Effector memory CD8-positive, alpha-beta T cell (primary cell): ENCODE measurements around the gene ZNF416.

Experiments
- ATAC-seq: fragments of 150-1000 bp; cut with Tn5 transposase; replicated peaks from 2 replicates; pipeline ENCODE4 v1.10.0; 2021; ENCODE audit warnings: mild to moderate bottlenecking, moderate library complexity
- DNase-seq, 3 experiments: peaks; one replicate each; pipeline ENCODE4 v3.0.0; 2021
- H3K27ac Mint-ChIP-seq, 2 donors: one replicate each; pipeline ENCODE4 v1.8.0; 2022; ENCODE audit warnings: mild to moderate bottlenecking in 2 of 2, mixed read lengths in 2 of 2, moderate library complexity in 2 of 2
- H3K27me3 Mint-ChIP-seq, 2 donors: one replicate each; pipeline ENCODE4 v1.8.0; 2022; ENCODE audit warnings: mixed read lengths in 2 of 2
- H3K36me3 Mint-ChIP-seq: one replicate; pipeline ENCODE4 v1.8.0; 2022; ENCODE audit warnings: mild to moderate bottlenecking, moderate library complexity, mixed read lengths; ENCODE audit not compliant: insufficient read depth
- H3K4me1 Mint-ChIP-seq, 2 donors: one replicate each; pipeline ENCODE4 v1.8.0; 2022; ENCODE audit warnings: low read depth in 2 of 2, mixed read lengths in 2 of 2
- H3K4me3 Mint-ChIP-seq, 2 donors: one replicate each; pipeline ENCODE4 v1.8.0; 2022; ENCODE audit warnings: mild to moderate bottlenecking in 2 of 2, mixed read lengths in 2 of 2, moderate library complexity in 2 of 2
- H3K9me3 Mint-ChIP-seq, 2 donors: one replicate each; pipeline ENCODE4 v1.8.0; 2022; ENCODE audit warnings: mixed read lengths in 2 of 2
- total RNA-seq, 9 experiments: gene quantifications; one replicate each; lab custom pipeline; 2026; lab: John Stamatoyannopoulos, UW

The ZNF416 gene
- 4.0 to 22.0 (median 10.5) reads per million in 9 experiments for total RNA-seq

- peak within 1 kb of the TSS; percentile 77 to 81 for H3K4me3 Mint-ChIP-seq
- H3K27me3 Mint-ChIP-seq = no peaks in the 10 kb centered on the region
- peaks cover 24% of the 10 kb centered on the region for H3K36me3 Mint-ChIP-seq
- H3K27ac Mint-ChIP-seq = peak within 1 kb of the TSS; percentile 57 to 91
- H3K4me1 Mint-ChIP-seq = peaks cover 20 to 25% of the 10 kb centered on the region in 2 donors
- ATAC-seq (peak; percentile 97), DNase-seq (peak; percentile 94 to 95 (median 95))
- peaks cover 30 to 36% of the 10 kb centered on the region in 2 donors for H3K9me3 Mint-ChIP-seq
These were observed at the start of gene ZNF416 for GRCh38 chr19:57578487-57579205. TSS of gene ZNF416 (minus strand) at chr19:57578911. CDS start at chr19:57578704, 207 bp downstream.

DNA sequence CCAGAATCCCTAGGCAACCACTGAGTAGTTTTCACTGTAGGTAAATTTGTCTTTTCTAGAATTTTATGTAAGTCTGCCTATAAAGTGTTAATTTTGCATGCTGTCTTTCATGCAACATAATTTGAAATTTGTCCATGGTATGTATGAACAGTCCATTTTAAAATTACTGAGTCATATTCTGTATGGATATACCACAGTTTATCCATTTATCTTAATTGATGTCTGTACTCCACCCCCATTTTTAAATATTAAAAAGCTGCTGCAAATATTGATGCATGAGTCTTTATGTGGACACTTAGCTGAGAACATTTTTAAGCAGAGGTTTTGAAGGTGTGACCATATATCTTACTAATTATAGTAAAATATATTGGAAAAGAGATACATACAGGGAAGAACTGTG is 44.4 kb upstream of the ZNF416 start:
- Mint-ChIP-seq H3K4me1 (no peaks in the 10 kb centered on the region), H3K27ac (no peak overlapping the region), H3K4me3 (no peak overlapping the region), H3K36me3 (peaks cover 29% of the 10 kb centered on the region), H3K9me3 (peaks cover 12 to 24% of the 10 kb centered on the region in 2 donors), H3K27me3 (no peaks in the 10 kb centered on the region)
- no peak for DNase-seq
- no peak for ATAC-seq

DNA sequence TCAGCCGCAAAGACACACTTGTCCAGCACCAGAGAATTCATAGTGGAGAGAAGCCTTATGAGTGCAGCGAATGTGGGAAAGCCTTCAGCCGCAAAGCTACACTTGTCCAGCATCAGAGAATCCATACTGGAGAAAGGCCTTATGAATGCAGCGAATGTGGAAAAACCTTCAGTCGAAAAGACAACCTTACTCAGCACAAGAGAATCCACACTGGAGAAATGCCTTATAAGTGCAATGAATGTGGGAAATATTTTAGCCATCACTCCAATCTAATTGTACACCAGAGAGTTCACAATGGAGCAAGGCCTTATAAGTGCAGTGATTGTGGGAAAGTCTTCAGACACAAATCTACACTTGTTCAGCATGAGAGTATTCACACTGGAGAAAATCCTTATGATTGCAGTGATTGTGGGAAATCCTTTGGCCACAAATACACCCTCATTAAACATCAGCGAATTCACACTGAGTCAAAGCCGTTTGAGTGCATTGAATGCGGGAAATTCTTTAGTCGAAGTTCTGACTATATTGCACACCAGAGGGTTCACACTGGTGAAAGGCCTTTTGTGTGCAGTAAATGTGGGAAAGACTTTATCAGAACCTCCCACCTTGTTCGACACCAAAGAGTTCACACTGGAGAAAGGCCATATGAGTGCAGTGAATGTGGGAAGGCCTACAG is 42.1 kb upstream of the ZNF416 start:
- Mint-ChIP-seq H3K27me3 (no peaks in the 10 kb centered on the region), H3K4me1 (peaks cover 6 to 15% of the 10 kb centered on the region in 2 donors), H3K9me3 (peaks cover 24 to 40% of the 10 kb centered on the region in 2 donors), H3K27ac (no peak overlapping the region), H3K36me3 (peaks cover 39% of the 10 kb centered on the region), H3K4me3 (no peak overlapping the region)
- ATAC-seq = no peak
- no peak for DNase-seq

- no peaks in the 10 kb centered on the region for H3K27me3 Mint-ChIP-seq
- H3K4me3 Mint-ChIP-seq = peak overlapping the region; percentile 89 to 93
- DNase-seq (no peak), ATAC-seq (no peak)
- peaks cover 43% of the 10 kb centered on the region for H3K36me3 Mint-ChIP-seq
- peaks cover 21 to 31% of the 10 kb centered on the region in 2 donors for H3K4me1 Mint-ChIP-seq
- H3K9me3 Mint-ChIP-seq = peaks cover 35 to 62% of the 10 kb centered on the region in 2 donors
- H3K27ac Mint-ChIP-seq = peak overlapping the region; percentile 53 to 89
These were observed 36.6 kb upstream of the ZNF416 start for GRCh38 chr19:57615346-57615745.

GRCh38 chr19:57613941-57614743 is 35.4 kb upstream of the ZNF416 start, which contains the start of gene ZNF134:
TSS of gene ZNF134 (plus strand) at chr19:57614242. CDS start at chr19:57619469, 5,227 bp downstream.
- DNase-seq (peak; percentile 82 to 83 (median 83)), ATAC-seq (peak; percentile 100)
- H3K4me1 Mint-ChIP-seq = peaks cover 21 to 31% of the 10 kb centered on the region in 2 donors
- peaks cover 31% of the 10 kb centered on the region for H3K36me3 Mint-ChIP-seq
- peaks cover 30 to 50% of the 10 kb centered on the region in 2 donors for H3K9me3 Mint-ChIP-seq
- H3K27ac Mint-ChIP-seq = peak within 1 kb of the TSS; percentile 53 to 89
- H3K4me3 Mint-ChIP-seq = peak within 1 kb of the TSS; percentile 89 to 93
- H3K27me3 Mint-ChIP-seq = no peaks in the 10 kb centered on the region

DNA sequence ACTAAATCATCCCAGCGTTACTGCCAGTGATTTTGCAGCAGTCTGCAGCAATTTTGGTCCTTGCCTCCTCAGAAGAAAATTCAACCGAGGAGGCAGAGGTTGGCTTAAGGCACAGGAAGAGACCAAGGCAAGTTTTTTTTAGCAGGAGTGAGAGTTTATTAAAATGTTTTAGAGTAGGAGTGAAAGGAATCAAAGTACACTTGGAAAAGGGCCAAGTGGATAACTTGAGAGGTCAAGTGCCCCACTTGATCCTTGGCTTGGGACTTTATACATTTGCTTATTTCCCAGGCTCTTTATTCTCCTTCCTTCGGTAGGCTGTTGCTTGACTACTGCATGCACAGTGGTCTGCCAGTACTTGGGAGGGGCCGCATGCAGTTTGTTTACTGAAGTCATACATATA is 32.4 kb upstream of the ZNF416 start:
- Mint-ChIP-seq H3K27me3 (no peaks in the 10 kb centered on the region), H3K27ac (no peak overlapping the region), H3K36me3 (peaks cover 19% of the 10 kb centered on the region), H3K9me3 (peaks cover 12 to 26% of the 10 kb centered on the region in 2 donors), H3K4me1 (peaks cover 15 to 18% of the 10 kb centered on the region in 2 donors), H3K4me3 (no peak overlapping the region)
- DNase-seq (no peak), ATAC-seq (no peak)

DNA sequence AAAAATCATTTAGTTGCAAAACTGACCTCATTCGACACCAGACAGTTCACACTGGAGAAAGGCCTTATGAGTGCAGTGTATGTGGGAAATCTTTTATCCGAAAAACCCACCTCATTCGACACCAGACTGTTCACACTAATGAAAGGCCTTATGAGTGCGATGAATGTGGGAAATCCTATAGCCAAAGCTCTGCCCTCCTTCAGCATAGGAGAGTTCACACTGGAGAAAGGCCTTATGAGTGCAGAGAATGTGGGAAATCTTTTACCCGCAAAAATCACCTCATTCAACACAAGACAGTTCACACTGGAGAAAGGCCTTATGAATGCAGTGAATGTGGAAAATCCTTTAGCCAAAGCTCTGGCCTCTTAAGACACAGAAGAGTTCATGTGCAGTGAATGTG is 28.2 kb upstream of the ZNF416 start:
- H3K9me3 Mint-ChIP-seq = peaks cover 20 to 33% of the 10 kb centered on the region in 2 donors
- no peaks in the 10 kb centered on the region for H3K27me3 Mint-ChIP-seq
- H3K27ac Mint-ChIP-seq = no peak overlapping the region
- no peaks in the 10 kb centered on the region for H3K4me1 Mint-ChIP-seq
- no peak for DNase-seq
- H3K4me3 Mint-ChIP-seq = no peak overlapping the region
- no peak for ATAC-seq
- H3K36me3 Mint-ChIP-seq = no peaks in the 10 kb centered on the region

GRCh38 chr19:57599761-57600383 is 21.2 kb upstream of the ZNF416 start, which contains the start of gene ZNF530:
TSS of gene ZNF530 (plus strand) at chr19:57599885. CDS start at chr19:57604346, 4,461 bp downstream.
- ATAC-seq (peak; percentile 99), DNase-seq (peak; percentile 71 to 78 (median 76))
- no peaks in the 10 kb centered on the region for H3K27me3 Mint-ChIP-seq
- peaks cover 23 to 42% of the 10 kb centered on the region in 2 donors for H3K9me3 Mint-ChIP-seq
- H3K4me1 Mint-ChIP-seq = peaks cover 18 to 19% of the 10 kb centered on the region in 2 donors
- H3K36me3 Mint-ChIP-seq = peaks cover 3% of the 10 kb centered on the region
- peak within 1 kb of the TSS; percentile 59 to 83 for H3K27ac Mint-ChIP-seq
- H3K4me3 Mint-ChIP-seq = peak within 1 kb of the TSS; percentile 78 to 82

- ATAC-seq (no peak), DNase-seq (no peak)
- Mint-ChIP-seq H3K27me3 (no peaks in the 10 kb centered on the region), H3K36me3 (peaks cover 3% of the 10 kb centered on the region), H3K27ac (peak overlapping the region; percentile 59 to 83), H3K4me1 (peaks cover 18 to 19% of the 10 kb centered on the region in 2 donors), H3K4me3 (peak overlapping the region; percentile 78 to 82), H3K9me3 (peaks cover 22 to 37% of the 10 kb centered on the region in 2 donors)
These were observed 20.7 kb upstream of the ZNF416 start for GRCh38 chr19:57599377-57599760.

DNA sequence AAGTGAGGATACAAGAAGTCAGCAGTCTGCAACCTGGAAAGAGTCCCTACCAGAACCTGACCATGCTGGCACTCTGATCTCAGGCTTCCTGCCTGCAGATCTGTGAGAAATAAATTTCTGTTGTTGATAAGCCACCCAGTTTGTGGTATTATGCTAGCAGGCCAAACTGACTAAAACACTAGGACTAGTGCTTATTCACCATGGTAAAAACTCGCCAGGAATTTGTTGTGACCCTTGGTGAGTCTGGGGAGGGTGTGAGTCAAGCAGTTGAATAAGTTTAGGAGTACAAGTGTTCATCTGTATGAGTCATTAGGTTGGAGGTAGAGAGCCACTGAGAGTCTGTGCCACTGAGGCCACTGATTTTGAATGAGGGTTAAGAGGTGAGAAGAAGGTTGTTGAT is 8.8 kb upstream of the ZNF416 start:
- peaks cover 14% of the 10 kb centered on the region for H3K36me3 Mint-ChIP-seq
- H3K4me3 Mint-ChIP-seq = no peak overlapping the region
- peaks cover 20 to 47% of the 10 kb centered on the region in 2 donors for H3K9me3 Mint-ChIP-seq
- H3K27me3 Mint-ChIP-seq = no peaks in the 10 kb centered on the region
- DNase-seq (no peak), ATAC-seq (no peak)
- H3K4me1 Mint-ChIP-seq = peaks cover 6 to 8% of the 10 kb centered on the region in 2 donors
- no peak overlapping the region for H3K27ac Mint-ChIP-seq

GRCh38 chr19:57583521-57584416 is 5.1 kb upstream of the ZNF416 start, which contains the start of gene ZIK1:
TSS of gene ZIK1 (plus strand) at chr19:57584145. CDS start at chr19:57584357, 212 bp downstream.
- peaks cover 10 to 11% of the 10 kb centered on the region in 2 donors for H3K4me1 Mint-ChIP-seq
- DNase-seq (peak; percentile 67 to 74 (median 70)), ATAC-seq (peak; percentile 88)
- no peaks in the 10 kb centered on the region for H3K27me3 Mint-ChIP-seq
- H3K4me3 Mint-ChIP-seq = peak within 1 kb of the TSS; percentile 90 to 92
- H3K36me3 Mint-ChIP-seq = peaks cover 14% of the 10 kb centered on the region
- peak within 1 kb of the TSS; percentile 76 to 79 for H3K27ac Mint-ChIP-seq
- peaks cover 12 to 38% of the 10 kb centered on the region in 2 donors for H3K9me3 Mint-ChIP-seq

- no peaks in the 10 kb centered on the region for H3K27me3 Mint-ChIP-seq
- peak overlapping the region in 1 of 2 donors; percentile 79 for H3K27ac Mint-ChIP-seq
- H3K36me3 Mint-ChIP-seq = peaks cover 14% of the 10 kb centered on the region
- DNase-seq (no peak), ATAC-seq (no peak)
- H3K4me1 Mint-ChIP-seq = peaks cover 10 to 15% of the 10 kb centered on the region in 2 donors
- peaks cover 9 to 32% of the 10 kb centered on the region in 2 donors for H3K9me3 Mint-ChIP-seq
- peak overlapping the region; percentile 90 to 92 for H3K4me3 Mint-ChIP-seq
These were observed 4.4 kb upstream of the ZNF416 start for GRCh38 chr19:57583104-57583520.
